Measurements from ENCODE around the gene PDZD2.
A peak's percentile ranks its signal among the peaks of the same experiment; 100 is the strongest.
"Not testable (repeated sequence)": the region's sequence is repeated elsewhere in the genome, so short reads cannot be mapped to it uniquely, and the experiment has no call there.

Gene PDZD2

GRCh38 chr5:31638748-31639418 is at the start of gene PDZD2:
Gene PDZD2, plus strand, starts transcription at chr5:31639131.
- DNase-seq (ENCODE audit: low read depth in 2 of 2), result peak; percentile 67 to 69

- no peak for DNase-seq (ENCODE audit: low read depth in 2 of 2)
Measured at GRCh38 chr5:31593665-31594064, 45.3 kb upstream of the PDZD2 start.

GRCh38 chr5:31596354-31596753 is 42.6 kb upstream of the PDZD2 start:
- no peak for DNase-seq (ENCODE audit: low read depth in 2 of 2)

GRCh38 chr5:31598640-31599611 is 40.0 kb upstream of the PDZD2 start:
- DNase-seq (ENCODE audit: low read depth in 2 of 2), result no peak

- DNase-seq (ENCODE audit: low read depth in 2 of 2), result not testable (repeated sequence)
Measured at GRCh38 chr5:31602305-31602704, 36.6 kb upstream of the PDZD2 start.

GRCh38 chr5:31604240-31604639 is 34.7 kb upstream of the PDZD2 start:
- no peak for DNase-seq (ENCODE audit: low read depth in 2 of 2)

- DNase-seq (ENCODE audit: low read depth in 2 of 2), result no peak
Measured at GRCh38 chr5:31604644-31605043, 34.3 kb upstream of the PDZD2 start.

GRCh38 chr5:31605920-31606319 is 33.0 kb upstream of the PDZD2 start:
- no peak for DNase-seq (ENCODE audit: low read depth in 2 of 2)

GRCh38 chr5:31607546-31607945 is 31.4 kb upstream of the PDZD2 start:
- DNase-seq (ENCODE audit: low read depth in 2 of 2), result no peak

GRCh38 chr5:31611002-31611401 is 27.9 kb upstream of the PDZD2 start:
- DNase-seq (ENCODE audit: low read depth in 2 of 2), result no peak

- no peak for DNase-seq (ENCODE audit: low read depth in 2 of 2)
Measured at GRCh38 chr5:31613651-31614050, 25.3 kb upstream of the PDZD2 start.

- DNase-seq (ENCODE audit: low read depth in 2 of 2), result no peak
Measured at GRCh38 chr5:31614151-31615020, 24.5 kb upstream of the PDZD2 start.

GRCh38 chr5:31617867-31618266 is 21.1 kb upstream of the PDZD2 start:
- DNase-seq (ENCODE audit: low read depth in 2 of 2), result no peak

- DNase-seq (ENCODE audit: low read depth in 2 of 2), result no peak
Measured at GRCh38 chr5:31620026-31620425, 18.9 kb upstream of the PDZD2 start.

GRCh38 chr5:31623249-31623648 is 15.7 kb upstream of the PDZD2 start:
- no peak for DNase-seq (ENCODE audit: low read depth in 2 of 2)

- DNase-seq (ENCODE audit: low read depth in 2 of 2), result no peak
Measured at GRCh38 chr5:31625394-31625793, 13.5 kb upstream of the PDZD2 start.

GRCh38 chr5:31626156-31626555 is 12.8 kb upstream of the PDZD2 start:
- DNase-seq (ENCODE audit: low read depth in 2 of 2), result no peak

GRCh38 chr5:31626604-31627234 is 12.2 kb upstream of the PDZD2 start:
- DNase-seq (ENCODE audit: low read depth in 2 of 2), result no peak

- DNase-seq (ENCODE audit: low read depth in 2 of 2), result no peak
Measured at GRCh38 chr5:31630931-31631330, 8.0 kb upstream of the PDZD2 start.

- DNase-seq (ENCODE audit: low read depth in 2 of 2), result no peak
Measured at GRCh38 chr5:31632460-31632859, 6.5 kb upstream of the PDZD2 start.

GRCh38 chr5:31635446-31635845 is 3.5 kb upstream of the PDZD2 start:
- no peak for DNase-seq (ENCODE audit: low read depth in 2 of 2)

- no peak for DNase-seq (ENCODE audit: low read depth in 2 of 2)
Measured at GRCh38 chr5:31637851-31638250, 1.1 kb upstream of the PDZD2 start.

Measured in stimulated activated CD8-positive, alpha-beta memory T cell treated with anti-CD3 and anti-CD28 coated beads, Interleukin-15, amount 100 ng/mL, for 48 hours (primary cell).